Lower leg skin (tissue), 3 donors: ENCODE measurements around the gene NKX6-2.

Experiments used
- CTCF ChIP-seq, 3 donors: fragments of 450-650 bp; IDR thresholded peaks; one replicate each; pipeline ENCODE4 v1.5.1; 2016; ENCODE audit warnings: antibody characterized with exemption in 3 of 3, mild to moderate bottlenecking in 3 of 3, moderate library complexity in 2 of 3
- POLR2A ChIP-seq, 2 donors: fragments of 450-650 bp; IDR thresholded peaks; one replicate each; pipeline ENCODE4 v1.6.1; 2016 to 2017; ENCODE audit warnings: antibody characterized with exemption in 2 of 2, mild to moderate bottlenecking in 1 of 2, moderate library complexity in 1 of 2

DNA sequence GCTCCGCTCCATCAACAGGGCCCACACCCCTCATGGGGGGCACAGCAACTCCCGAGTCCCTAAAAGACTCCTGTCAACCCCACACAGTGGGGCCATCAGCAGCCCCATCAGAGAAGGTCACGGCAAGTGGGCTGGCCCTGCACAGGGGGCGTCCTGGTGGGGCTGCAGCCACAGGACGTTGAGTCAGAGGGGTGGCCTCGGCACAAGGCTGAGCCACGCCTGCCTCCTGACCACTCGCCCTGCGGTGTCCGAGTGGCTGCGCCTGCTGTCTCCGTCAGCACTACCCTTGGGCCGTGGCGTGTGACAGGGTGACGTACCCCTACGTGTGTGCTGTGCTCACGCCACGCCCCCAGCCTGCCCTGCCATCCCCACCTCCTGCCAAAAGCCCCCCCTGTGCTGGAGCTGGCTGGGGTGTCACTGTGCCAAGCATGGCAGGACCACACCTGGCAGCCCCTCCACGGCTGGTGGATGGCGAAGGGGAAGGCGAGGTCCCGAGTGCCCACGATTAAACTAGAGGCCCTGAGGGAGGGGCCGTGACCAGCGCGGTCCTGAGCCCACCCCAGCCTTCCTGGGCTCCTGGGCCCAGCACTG is 26.0 kb upstream of the NKX6-2 start:
- TF ChIP-seq CTCF (IDR thresholded peaks at IDR 0.05): no peak
- no peak for TF ChIP-seq POLR2A (IDR thresholded peaks at IDR 0.05)
